WTC11 (cell line): ENCODE results near the gene RUVBL2.

Experiments
- AFF4 ChIP-seq: sonication (generic); formaldehyde crosslinking; IDR thresholded peaks from 2 replicates; pipeline ENCODE4 v1.8.1; 2023; ENCODE audit warnings: mild to moderate bottlenecking, missing genetic modification reagents, borderline replicate concordance
- MAX ChIP-seq: sonication (generic); formaldehyde crosslinking; IDR thresholded peaks from 2 replicates; pipeline ENCODE4 v1.8.0; 2022; ENCODE audit warnings: mild to moderate bottlenecking, missing genetic modification reagents
- SP1 ChIP-seq: sonication (generic); formaldehyde crosslinking; conservative IDR thresholded peaks from 2 replicates; pipeline ENCODE4 v1.8.1; 2022; ENCODE audit warnings: missing genetic modification reagents
- USF1 ChIP-seq: sonication (generic); formaldehyde crosslinking; IDR thresholded peaks from 2 replicates; pipeline ENCODE4 v1.8.0; 2022; ENCODE audit warnings: mild to moderate bottlenecking, missing genetic modification reagents
- ZBTB21 ChIP-seq: sonication (generic); formaldehyde crosslinking; IDR thresholded peaks from 2 replicates; pipeline ENCODE4 v1.8.1; 2023; ENCODE audit warnings: mild to moderate bottlenecking, missing genetic modification reagents, borderline replicate concordance
- ZNF121 ChIP-seq: sonication (generic); formaldehyde crosslinking; IDR thresholded peaks from 2 replicates; pipeline ENCODE4 v1.8.0; 2023; ENCODE audit warnings: missing genetic modification reagents
- ZNF281 ChIP-seq: sonication (generic); formaldehyde crosslinking; IDR thresholded peaks from 2 replicates; pipeline ENCODE4 v1.8.0; 2023; ENCODE audit warnings: mild to moderate bottlenecking, missing genetic modification reagents
- ZNF425 ChIP-seq: fragments of 250-450 bp; sonication (Bioruptor Pico); conservative IDR thresholded peaks from 2 replicates; pipeline ENCODE4 v1.9.0; 2021; ENCODE audit warnings: mild to moderate bottlenecking

GRCh38 chr19:49014123-49014869, 20.6 kb downstream of the RUVBL2 start:
- TF ChIP-seq AFF4 (CRISPR knock-in tag) (no peak), ZBTB21 (no peak), MAX (CRISPR knock-in tag) (no peak), ZNF281 (CRISPR knock-in tag) (no peak), SP1 (CRISPR knock-in tag) (no peak), ZNF425 (CRISPR knock-in tag) (no peak), USF1 (CRISPR knock-in tag) (no peak), ZNF121 (no peak)
